HCT116 (cell line): ENCODE measurements around the gene TTLL5. TPM values are rescaled to one million over a fixed set of nuclear protein-coding genes. Genes with fewer than 3 reads are reported as not detected.

ENCODE experiments used
- ATAC-seq: fragments of 200-7000 bp; cut with Tn5 transposase; 2 replicates; pipeline ENCODE4 v1.9.1; 2020; ENCODE audit warnings: mild to moderate bottlenecking, moderate library complexity
- BruUV-seq: library from RNA; stranded (reverse); fragments of 400-500 nt; replicated peaks from 2 replicates; lab custom pipeline; 2021; lab: Mats Ljungman, UMichigan
- CTCF ChIA-PET: fragments of 300-600 bp; sonication (Branson Sonifier 250); formaldehyde crosslinking; loops from one replicate; lab custom pipeline; 2021; ENCODE audit warnings: antibody characterized with exemption; lab: Charles Lee
- POLR2A ChIA-PET: fragments of 300-600, 350-600 bp; sonication (Branson Sonifier 250); formaldehyde crosslinking; loops from one replicate; lab custom pipeline; 2021; ENCODE audit warnings: antibody characterized with exemption; lab: Charles Lee
- RAD21 ChIA-PET, 2 experiments: fragments of 300-600 bp; sonication (Branson Sonifier 250); formaldehyde crosslinking; loops; one replicate each; lab custom pipeline; 2023; ENCODE audit warnings: low total read pairs in 2 of 2; ENCODE audit not compliant: uncharacterized antibody in 2 of 2, unreplicated experiment in 2 of 2, low non-redundant PET in 1 of 2; lab: Charles Lee
- DNase-seq: peaks from one replicate; pipeline ENCODE4 v3.0.0-alpha.2; 2010; ENCODE audit warnings: low read depth, low spot score
- H2AFZ ChIP-seq: fragments of 200-600 bp; shearing (Covaris generic), sonication (generic); 2 replicates; pipeline ENCODE4 v1.6.1; 2017; ENCODE audit warnings: low read depth, mixed run types, mixed read lengths, antibody characterized with exemption, low read length; ENCODE audit not compliant: poor library complexity, severe bottlenecking
- H3K27ac ChIP-seq: 2 replicates; pipeline ENCODE4 v1.5.1; 2012; ENCODE audit warnings: low read depth, low read length
- H3K27me3 ChIP-seq: fragments of 200-600 bp; sonication (generic); 2 replicates; pipeline ENCODE4 v1.6.1; 2016; ENCODE audit warnings: mixed run types, low read length, mixed read lengths; ENCODE audit not compliant: insufficient read depth
- H3K36me3 ChIP-seq, 2 experiments: fragments of 200-500 bp in 1 of 2; fragments of 200-600 bp in 1 of 2; sonication (Bioruptor generic) in 1 of 2; sonication (generic) in 1 of 2; 2 replicates each; pipeline versions ENCODE4 v1.5.1 to v1.6.1; 2014 to 2016; ENCODE audit warnings: low read length in 2 of 2, inconsistent platforms in 1 of 2, mixed read lengths in 1 of 2, mixed run types in 1 of 2; ENCODE audit not compliant: insufficient read depth in 2 of 2, control insufficient read depth in 1 of 2
- H3K4me1 ChIP-seq, 2 experiments: fragments of 200-600 bp in 1 of 2; sonication (generic) in 1 of 2; 2 replicates each; pipeline versions ENCODE4 v1.5.1 to v1.6.1; 2012 to 2017; ENCODE audit warnings: low read length in 2 of 2, inconsistent platforms in 1 of 2, mild to moderate bottlenecking in 1 of 2, mixed read lengths in 1 of 2, mixed run types in 1 of 2, moderate library complexity in 1 of 2; ENCODE audit not compliant: insufficient read depth in 2 of 2, control insufficient read depth in 1 of 2
- H3K4me2 ChIP-seq: fragments of 200-600 bp; sonication (generic); 2 replicates; pipeline ENCODE4 v1.6.1; 2017; ENCODE audit warnings: mixed run types, low read length, mixed read lengths
- H3K4me3 ChIP-seq, 2 experiments: fragments of 200-600 bp in 1 of 2; sonication (generic) in 1 of 2; replicated peaks in 1 of 2; 2 replicates each; pipeline ENCODE4 v1.5.1; 2011 to 2016; ENCODE audit warnings: low read length in 2 of 2, control low read depth in 1 of 2, low read depth in 1 of 2, mild to moderate bottlenecking in 1 of 2, mixed read lengths in 1 of 2, mixed run types in 1 of 2
- H3K79me2 ChIP-seq: fragments of 200-600 bp; sonication (generic); 2 replicates; pipeline ENCODE4 v1.6.1; 2017; ENCODE audit warnings: mild to moderate bottlenecking, mixed run types, low read length, moderate library complexity, mixed read lengths; ENCODE audit not compliant: insufficient read depth
- H3K9ac ChIP-seq: fragments of 200-600 bp; sonication (generic); 2 replicates; pipeline ENCODE4 v1.6.1; 2016; ENCODE audit warnings: low read length, mixed read lengths
- H3K9me2 ChIP-seq: fragments of 200-600 bp; sonication (generic), shearing (Covaris generic); 2 replicates; pipeline ENCODE4 v1.6.1; 2017; ENCODE audit warnings: mixed run types, mild to moderate bottlenecking, moderate library complexity; ENCODE audit not compliant: insufficient read depth
- H3K9me3 ChIP-seq, 2 experiments: fragments of 200-500 bp in 1 of 2; fragments of 200-600 bp in 1 of 2; sonication (Bioruptor generic) in 1 of 2; sonication (generic) in 1 of 2; 2 replicates each; pipeline ENCODE4 v1.6.1; 2014 to 2017; ENCODE audit warnings: low read length in 2 of 2, mixed read lengths in 2 of 2, inconsistent platforms in 1 of 2, low read depth in 1 of 2, mild to moderate bottlenecking in 1 of 2, mixed run types in 1 of 2, moderate library complexity in 1 of 2; ENCODE audit not compliant: control insufficient read depth in 1 of 2, insufficient read depth in 1 of 2
- H4K20me1 ChIP-seq: fragments of 200-600 bp; sonication (generic), shearing (Covaris generic); 2 replicates; pipeline ENCODE4 v1.6.1; 2017; ENCODE audit warnings: mixed run types, mild to moderate bottlenecking, moderate library complexity; ENCODE audit not compliant: insufficient read depth
- CEBPB ChIP-seq: IDR thresholded peaks from 2 replicates; pipeline ENCODE4 v1.6.1; 2012; ENCODE audit warnings: low read depth
- ELF1 ChIP-seq: IDR thresholded peaks from 2 replicates; pipeline ENCODE4 v1.6.1; 2012; ENCODE audit warnings: low read depth, borderline replicate concordance
- FOSL1 ChIP-seq: IDR thresholded peaks from 2 replicates; pipeline ENCODE4 v1.6.1; 2012; ENCODE audit warnings: low read depth
- JUND ChIP-seq: IDR thresholded peaks from 2 replicates; pipeline ENCODE4 v1.6.1; 2012
- POLR2AphosphoS5 ChIP-seq: IDR thresholded peaks from 2 replicates; pipeline ENCODE4 v1.6.1; 2011; ENCODE audit warnings: mild to moderate bottlenecking, low read depth, low read length, moderate library complexity
- YY1 ChIP-seq: IDR thresholded peaks from 2 replicates; pipeline ENCODE4 v1.6.1; 2011; ENCODE audit warnings: low read length, low read depth, moderate library complexity, mild to moderate bottlenecking; ENCODE audit not compliant: insufficient replicate concordance; ENCODE audit errors: extremely low read depth
- ZFX ChIP-seq: fragments of 450-650 bp; IDR thresholded peaks from 2 replicates; pipeline ENCODE4 v1.6.1; 2017
- intact Hi-C: fragments of 100-400 bp; cut with micrococcal nuclease; formaldehyde crosslinking; loops from 2 replicates; pipeline ENCODE4 v1.10.0; 2022
- total RNA-seq: library from RNA; stranded (reverse); gene quantifications from one replicate; pipeline ENCODE4 v1.2.1, GENCODE V29; 2021; ENCODE audit not compliant: unreplicated experiment
- TF ChIP-seq, protein P1 (sequence below), 3 experiments: fragments of 200-600 bp in 1 of 3; sonication (generic) in 1 of 3; IDR thresholded peaks in 2 of 3; conservative IDR thresholded peaks in 1 of 3; 2 replicates each; pipeline ENCODE4 v1.5.1; 2012 to 2017; ENCODE audit warnings: low read depth in 2 of 3, low read length in 2 of 3, antibody characterized with exemption in 1 of 3, borderline replicate concordance in 1 of 3, control low read depth in 1 of 3, mild to moderate bottlenecking in 1 of 3, mixed read lengths in 1 of 3, mixed run types in 1 of 3, moderate library complexity in 1 of 3; ENCODE audit not compliant: insufficient read depth in 1 of 3
- TF ChIP-seq, protein P2 (sequence below): IDR thresholded peaks from 2 replicates; pipeline ENCODE4 v1.6.1; 2012
- TF ChIP-seq, protein P3 (sequence below): IDR thresholded peaks from 2 replicates; pipeline ENCODE4 v1.6.1; 2011; ENCODE audit warnings: mild to moderate bottlenecking, low read length, moderate library complexity; ENCODE audit not compliant: insufficient replicate concordance; ENCODE audit errors: extremely low read depth

TTLL5 gene
- total RNA-seq, 1 experiment from 2014 or later: 26.2 TPM

DNA sequence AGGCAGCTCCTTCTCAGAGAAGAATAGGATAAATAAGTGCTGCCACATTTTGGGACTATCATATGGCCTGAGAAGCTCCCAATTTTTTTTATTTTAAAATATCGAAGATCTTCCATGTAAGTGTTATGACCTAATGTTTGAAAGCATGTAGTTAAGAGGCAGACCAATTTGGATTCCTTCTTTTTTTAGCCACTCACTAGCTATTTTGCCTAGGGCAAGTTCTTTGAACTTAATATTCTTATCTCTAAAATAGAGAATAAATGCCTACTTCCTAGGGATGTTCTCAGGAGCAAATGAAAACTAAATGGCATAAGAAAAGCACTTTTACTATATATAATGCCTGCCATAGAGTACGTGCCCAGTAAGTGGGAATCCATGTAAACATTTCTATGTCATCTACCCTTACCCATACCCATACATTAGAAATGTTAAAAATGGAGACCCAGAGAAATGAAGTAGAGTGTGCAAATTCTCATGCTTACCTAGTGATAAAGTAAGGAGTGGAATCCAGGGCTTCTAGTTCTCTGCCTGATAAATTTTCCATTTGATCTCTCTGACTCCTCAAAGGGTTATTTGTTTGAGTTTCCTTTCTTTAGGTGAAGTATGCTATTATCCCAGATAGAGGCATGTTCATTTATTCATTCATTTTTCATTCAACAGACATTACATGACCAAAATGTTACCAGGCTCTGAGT is 172.4 kb downstream of the TTLL5 start:
- CTCF ChIA-PET: no interaction called here
- BruUV-seq: no TSS peak
- H3K4me1 ChIP-seq: no peaks in the 10 kb centered on the region

DNA sequence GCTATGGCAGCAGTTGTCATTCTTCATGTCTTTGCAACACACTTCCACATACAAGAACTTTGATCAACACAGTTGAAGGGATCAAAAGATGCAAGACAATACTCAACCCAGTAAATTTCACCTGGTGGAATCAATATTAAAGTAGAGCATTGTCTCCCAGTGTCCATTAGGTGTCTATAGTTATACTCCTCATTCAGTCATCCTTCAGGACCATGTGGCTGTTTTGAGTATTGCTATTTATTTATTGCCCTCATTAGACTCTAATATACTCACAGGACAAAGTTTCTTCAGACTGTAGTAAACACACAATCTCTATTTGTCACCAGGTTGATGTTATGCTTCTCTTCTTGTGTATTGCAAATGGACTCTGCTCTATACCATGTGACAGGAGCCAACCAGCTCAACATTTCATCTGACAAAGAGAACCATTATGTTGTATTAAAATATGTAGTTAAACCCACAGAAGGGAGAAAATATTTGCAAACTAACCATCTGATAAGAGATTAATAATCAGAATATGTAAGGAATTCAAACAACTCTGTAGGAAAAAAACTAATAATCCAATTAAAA is 174.2 kb downstream of the TTLL5 start:
- Histone ChIP-seq H3K27me3 (no peaks in the 10 kb centered on the region), H3K9me2 (no peaks in the 10 kb centered on the region), H3K4me1 (no peaks in the 10 kb centered on the region), H3K79me2 (no peaks in the 10 kb centered on the region), H3K27ac (no peak overlapping the region), H3K4me3 (no peak overlapping the region), H3K36me3 (no peaks in the 10 kb centered on the region), H2AFZ (no peak overlapping the region), H3K4me2 (no peak overlapping the region), H3K9me3 (no peaks in the 10 kb centered on the region), H3K9ac (no peak overlapping the region), H4K20me1 (no peaks in the 10 kb centered on the region)
- no TSS peak for BruUV-seq
- intact Hi-C loops: no loop called here
- ChIA-PET POLR2A (no interaction called here), RAD21 (no interaction called here), CTCF (no interaction called here)
- ATAC-seq: peak; percentile 55; the same call in 1 of the 2 replicates
- DNase-seq: no peak
- TF ChIP-seq FOSL1 (no peak), ELF1 (no peak), JUND (no peak), YY1 (no peak), POLR2AphosphoS5 (no peak)
- TF ChIP-seq, protein P1, sequence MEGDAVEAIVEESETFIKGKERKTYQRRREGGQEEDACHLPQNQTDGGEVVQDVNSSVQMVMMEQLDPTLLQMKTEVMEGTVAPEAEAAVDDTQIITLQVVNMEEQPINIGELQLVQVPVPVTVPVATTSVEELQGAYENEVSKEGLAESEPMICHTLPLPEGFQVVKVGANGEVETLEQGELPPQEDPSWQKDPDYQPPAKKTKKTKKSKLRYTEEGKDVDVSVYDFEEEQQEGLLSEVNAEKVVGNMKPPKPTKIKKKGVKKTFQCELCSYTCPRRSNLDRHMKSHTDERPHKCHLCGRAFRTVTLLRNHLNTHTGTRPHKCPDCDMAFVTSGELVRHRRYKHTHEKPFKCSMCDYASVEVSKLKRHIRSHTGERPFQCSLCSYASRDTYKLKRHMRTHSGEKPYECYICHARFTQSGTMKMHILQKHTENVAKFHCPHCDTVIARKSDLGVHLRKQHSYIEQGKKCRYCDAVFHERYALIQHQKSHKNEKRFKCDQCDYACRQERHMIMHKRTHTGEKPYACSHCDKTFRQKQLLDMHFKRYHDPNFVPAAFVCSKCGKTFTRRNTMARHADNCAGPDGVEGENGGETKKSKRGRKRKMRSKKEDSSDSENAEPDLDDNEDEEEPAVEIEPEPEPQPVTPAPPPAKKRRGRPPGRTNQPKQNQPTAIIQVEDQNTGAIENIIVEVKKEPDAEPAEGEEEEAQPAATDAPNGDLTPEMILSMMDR (IDR thresholded peaks at IDR 0.05 in 2 of 3, conservative IDR thresholded peaks at IDR 0.05 in 1 of 3; ENCODE audit: borderline replicate concordance in 1 of 3, insufficient read depth in 1 of 3, low read depth in 2 of 3, low read length in 2 of 3): 0 out of 6 replicates have a peak, but pooled peaks of 1 of the 3 experiments have one; percentile 19
- TF ChIP-seq, protein P2, sequence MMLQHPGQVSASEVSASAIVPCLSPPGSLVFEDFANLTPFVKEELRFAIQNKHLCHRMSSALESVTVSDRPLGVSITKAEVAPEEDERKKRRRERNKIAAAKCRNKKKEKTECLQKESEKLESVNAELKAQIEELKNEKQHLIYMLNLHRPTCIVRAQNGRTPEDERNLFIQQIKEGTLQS: no peak

More for the DNA sequence above, 172.4 kb downstream of the TTLL5 start:
- Histone ChIP-seq H3K9me3 (no peaks in the 10 kb centered on the region), H3K36me3 (no peaks in the 10 kb centered on the region), H3K79me2 (no peaks in the 10 kb centered on the region), H4K20me1 (no peaks in the 10 kb centered on the region), H3K4me2 (no peak overlapping the region), H3K9ac (no peak overlapping the region), H3K9me2 (no peaks in the 10 kb centered on the region), H2AFZ (no peak overlapping the region), H3K27ac (no peak overlapping the region), H3K27me3 (no peaks in the 10 kb centered on the region), H3K4me3 (no peak overlapping the region)
- no peak for DNase-seq
- RAD21 ChIA-PET: no interaction called here
- POLR2A ChIA-PET: no interaction called here
- no peak for ATAC-seq
- TF ChIP-seq ZFX (no peak), CEBPB (no peak)
- TF ChIP-seq, protein P3, sequence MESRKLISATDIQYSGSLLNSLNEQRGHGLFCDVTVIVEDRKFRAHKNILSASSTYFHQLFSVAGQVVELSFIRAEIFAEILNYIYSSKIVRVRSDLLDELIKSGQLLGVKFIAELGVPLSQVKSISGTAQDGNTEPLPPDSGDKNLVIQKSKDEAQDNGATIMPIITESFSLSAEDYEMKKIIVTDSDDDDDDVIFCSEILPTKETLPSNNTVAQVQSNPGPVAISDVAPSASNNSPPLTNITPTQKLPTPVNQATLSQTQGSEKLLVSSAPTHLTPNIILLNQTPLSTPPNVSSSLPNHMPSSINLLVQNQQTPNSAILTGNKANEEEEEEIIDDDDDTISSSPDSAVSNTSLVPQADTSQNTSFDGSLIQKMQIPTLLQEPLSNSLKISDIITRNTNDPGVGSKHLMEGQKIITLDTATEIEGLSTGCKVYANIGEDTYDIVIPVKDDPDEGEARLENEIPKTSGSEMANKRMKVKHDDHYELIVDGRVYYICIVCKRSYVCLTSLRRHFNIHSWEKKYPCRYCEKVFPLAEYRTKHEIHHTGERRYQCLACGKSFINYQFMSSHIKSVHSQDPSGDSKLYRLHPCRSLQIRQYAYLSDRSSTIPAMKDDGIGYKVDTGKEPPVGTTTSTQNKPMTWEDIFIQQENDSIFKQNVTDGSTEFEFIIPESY: no peak
- intact Hi-C loops: no loop called here
